AG09309 (cell line): ENCODE data around the gene TOP2A.

Experiments used
- DNase-seq: peaks from one replicate; pipeline ENCODE4 v3.0.0-alpha.2; 2010; ENCODE audit warnings: low read depth
- H3K4me3 ChIP-seq: 2 replicates; pipeline ENCODE4 v1.5.1; 2011; ENCODE audit warnings: mild to moderate bottlenecking, low read depth, low read length, moderate library complexity; ENCODE audit not compliant: control insufficient read depth
- CTCF ChIP-seq: IDR thresholded peaks from 2 replicates; pipeline ENCODE4 v1.5.1; 2011; ENCODE audit warnings: mild to moderate bottlenecking, low read depth, low read length, inconsistent platforms; ENCODE audit not compliant: insufficient read depth, control insufficient read depth; ENCODE audit errors: missing control alignments

Gene TOP2A

GRCh38 chr17:40345161-40345993, 72.3 kb downstream of the TOP2A start:
- no peak for DNase-seq
- H3K4me3 ChIP-seq = peak overlapping the region; percentile 47
- TF ChIP-seq CTCF = no peak

- no peak for DNase-seq
- no peak for TF ChIP-seq CTCF
- peak overlapping the region; percentile 47 for H3K4me3 ChIP-seq
Observed at GRCh38 chr17:40344421-40345160, 73.1 kb downstream of the TOP2A start.

GRCh38 chr17:40343219-40344119, 74.2 kb downstream of the TOP2A start:
- TF ChIP-seq CTCF = no peak
- DNase-seq = no peak
- H3K4me3 ChIP-seq = peak overlapping the region; percentile 52

GRCh38 chr17:40342504-40343218, 75.0 kb downstream of the TOP2A start:
- H3K4me3 ChIP-seq = peak overlapping the region; percentile 52
- no peak for TF ChIP-seq CTCF
- no peak for DNase-seq

- no peak for TF ChIP-seq CTCF
- H3K4me3 ChIP-seq = peak overlapping the region; percentile 52
- no peak for DNase-seq
Observed at GRCh38 chr17:40341808-40342503, 75.7 kb downstream of the TOP2A start.
